PFSK-1 (cell line): ENCODE results near the gene NOTO.

Experiments
- FOXP2 ChIP-seq: optimal IDR thresholded peaks from 2 replicates; pipeline ENCODE3; 2011; ENCODE audit warnings: borderline replicate concordance, control low read depth, inconsistent platforms; ENCODE audit not compliant: insufficient read depth; ENCODE audit errors: extremely low read length, extremely low read depth
- POLR2AphosphoS5 ChIP-seq: IDR thresholded peaks from 2 replicates; pipeline ENCODE4 v1.6.1; 2012; ENCODE audit warnings: low read depth, mild to moderate bottlenecking, control low read depth, low read length, moderate library complexity
- SIN3A ChIP-seq: IDR thresholded peaks from 2 replicates; pipeline ENCODE4 v1.6.1; 2012; ENCODE audit warnings: mild to moderate bottlenecking, low read length, moderate library complexity, borderline replicate concordance; ENCODE audit not compliant: insufficient read depth
- TAF1 ChIP-seq: IDR thresholded peaks from 2 replicates; pipeline ENCODE4 v1.6.1; 2012; ENCODE audit warnings: low read length, control low read depth, borderline replicate concordance; ENCODE audit not compliant: insufficient read depth
- TF ChIP-seq, protein P1 (sequence below), 2 experiments: IDR thresholded peaks; 2 replicates each; pipeline versions ENCODE4 v1.6.1 to v1.8.0; 2011 to 2012; ENCODE audit warnings: low read depth in 2 of 2, low read length in 2 of 2, control low read depth in 1 of 2, inconsistent platforms in 1 of 2, mild to moderate bottlenecking in 1 of 2, moderate library complexity in 1 of 2; ENCODE audit not compliant: insufficient read depth in 1 of 2

Gene NOTO

DNA sequence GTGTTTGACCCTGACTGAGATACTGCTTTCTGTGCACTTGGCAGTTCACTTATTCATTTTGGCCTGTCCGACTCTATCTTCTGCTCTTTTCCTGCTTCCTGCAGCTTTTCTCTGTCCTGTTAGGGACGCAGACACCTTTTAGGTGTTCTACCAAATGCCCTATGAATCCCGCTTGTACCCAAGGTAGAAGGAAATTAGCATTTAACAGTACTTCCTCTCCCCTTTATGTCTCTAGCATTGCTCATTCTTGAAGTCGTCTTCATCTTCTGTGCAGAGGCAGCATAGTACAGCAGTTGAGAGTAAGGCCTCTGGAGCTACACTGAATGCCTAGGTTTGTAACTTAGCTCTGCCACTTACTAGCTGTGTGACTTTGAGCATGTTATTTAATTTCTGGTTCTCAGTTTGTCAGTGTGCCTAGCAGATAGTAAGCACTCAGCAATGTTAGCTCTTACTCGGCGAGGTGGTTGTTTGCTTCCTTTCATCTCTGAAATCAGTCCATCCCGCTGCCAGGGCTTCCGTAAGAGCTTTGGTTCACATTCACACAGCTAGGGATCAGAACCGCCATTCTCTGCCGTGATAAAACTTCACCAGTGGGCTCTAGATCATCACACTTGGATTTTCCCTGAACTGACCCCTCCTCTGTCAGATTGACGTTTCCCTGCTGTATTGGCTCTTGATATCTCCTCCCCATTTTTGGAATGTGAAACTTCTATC lies 33.1 kb downstream of the NOTO start:
- TF ChIP-seq POLR2AphosphoS5 (no peak), SIN3A (no peak), FOXP2 (no peak), TAF1 (no peak)
- TF ChIP-seq, protein P1, sequence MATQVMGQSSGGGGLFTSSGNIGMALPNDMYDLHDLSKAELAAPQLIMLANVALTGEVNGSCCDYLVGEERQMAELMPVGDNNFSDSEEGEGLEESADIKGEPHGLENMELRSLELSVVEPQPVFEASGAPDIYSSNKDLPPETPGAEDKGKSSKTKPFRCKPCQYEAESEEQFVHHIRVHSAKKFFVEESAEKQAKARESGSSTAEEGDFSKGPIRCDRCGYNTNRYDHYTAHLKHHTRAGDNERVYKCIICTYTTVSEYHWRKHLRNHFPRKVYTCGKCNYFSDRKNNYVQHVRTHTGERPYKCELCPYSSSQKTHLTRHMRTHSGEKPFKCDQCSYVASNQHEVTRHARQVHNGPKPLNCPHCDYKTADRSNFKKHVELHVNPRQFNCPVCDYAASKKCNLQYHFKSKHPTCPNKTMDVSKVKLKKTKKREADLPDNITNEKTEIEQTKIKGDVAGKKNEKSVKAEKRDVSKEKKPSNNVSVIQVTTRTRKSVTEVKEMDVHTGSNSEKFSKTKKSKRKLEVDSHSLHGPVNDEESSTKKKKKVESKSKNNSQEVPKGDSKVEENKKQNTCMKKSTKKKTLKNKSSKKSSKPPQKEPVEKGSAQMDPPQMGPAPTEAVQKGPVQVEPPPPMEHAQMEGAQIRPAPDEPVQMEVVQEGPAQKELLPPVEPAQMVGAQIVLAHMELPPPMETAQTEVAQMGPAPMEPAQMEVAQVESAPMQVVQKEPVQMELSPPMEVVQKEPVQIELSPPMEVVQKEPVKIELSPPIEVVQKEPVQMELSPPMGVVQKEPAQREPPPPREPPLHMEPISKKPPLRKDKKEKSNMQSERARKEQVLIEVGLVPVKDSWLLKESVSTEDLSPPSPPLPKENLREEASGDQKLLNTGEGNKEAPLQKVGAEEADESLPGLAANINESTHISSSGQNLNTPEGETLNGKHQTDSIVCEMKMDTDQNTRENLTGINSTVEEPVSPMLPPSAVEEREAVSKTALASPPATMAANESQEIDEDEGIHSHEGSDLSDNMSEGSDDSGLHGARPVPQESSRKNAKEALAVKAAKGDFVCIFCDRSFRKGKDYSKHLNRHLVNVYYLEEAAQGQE (IDR thresholded peaks at IDR 0.05; ENCODE audit: insufficient read depth in 1 of 2, low read depth in 2 of 2, low read length in 2 of 2): no peak

DNA sequence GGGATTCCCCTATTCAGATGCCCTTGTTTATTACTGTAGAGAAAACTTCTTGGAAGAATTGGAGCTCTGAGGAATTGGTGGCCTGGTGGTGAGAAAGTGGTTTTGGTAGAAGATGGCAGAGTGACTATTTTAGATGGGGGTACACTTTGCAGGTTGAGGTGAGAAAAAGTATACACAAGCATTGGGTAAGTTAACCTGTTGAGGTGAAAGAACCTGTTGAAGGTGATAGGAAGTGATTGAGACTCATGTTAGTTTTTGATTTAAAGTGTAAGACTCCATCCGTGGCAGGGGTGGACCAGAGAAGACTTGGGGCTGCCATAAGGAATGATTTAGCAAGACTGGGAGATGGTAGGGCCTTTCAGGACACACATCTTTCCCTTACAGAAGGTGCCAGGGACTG lies 34.8 kb downstream of the NOTO start:
- TF ChIP-seq TAF1 (no peak), POLR2AphosphoS5 (no peak), SIN3A (no peak), FOXP2 (no peak)
- TF ChIP-seq, protein P1 (IDR thresholded peaks at IDR 0.05; ENCODE audit: insufficient read depth in 1 of 2, low read depth in 2 of 2, low read length in 2 of 2): no peak

DNA sequence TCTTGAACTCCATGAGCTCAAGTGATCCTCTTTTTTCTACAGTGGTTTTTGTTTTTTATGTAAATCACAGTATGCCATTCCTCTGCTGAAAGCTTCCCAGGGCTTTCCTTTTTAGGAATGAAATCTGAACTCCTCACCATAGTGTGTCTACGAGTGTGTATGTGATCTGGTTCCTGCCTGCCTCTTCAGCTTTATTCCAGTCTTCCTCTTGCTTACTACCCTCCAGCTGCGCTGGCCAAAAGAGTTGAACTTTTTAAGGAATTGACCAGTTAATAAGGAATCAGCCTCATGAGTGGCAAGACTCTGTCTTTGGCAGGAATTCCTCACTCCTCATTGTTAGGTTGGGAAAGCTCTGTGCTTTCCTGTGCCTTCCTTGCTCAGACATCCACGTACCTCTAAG lies 35.8 kb downstream of the NOTO start:
- TF ChIP-seq SIN3A (no peak), TAF1 (no peak), POLR2AphosphoS5 (no peak)
- TF ChIP-seq, protein P1 (IDR thresholded peaks at IDR 0.05; ENCODE audit: insufficient read depth in 1 of 2, low read depth in 2 of 2, low read length in 2 of 2): no peak

DNA sequence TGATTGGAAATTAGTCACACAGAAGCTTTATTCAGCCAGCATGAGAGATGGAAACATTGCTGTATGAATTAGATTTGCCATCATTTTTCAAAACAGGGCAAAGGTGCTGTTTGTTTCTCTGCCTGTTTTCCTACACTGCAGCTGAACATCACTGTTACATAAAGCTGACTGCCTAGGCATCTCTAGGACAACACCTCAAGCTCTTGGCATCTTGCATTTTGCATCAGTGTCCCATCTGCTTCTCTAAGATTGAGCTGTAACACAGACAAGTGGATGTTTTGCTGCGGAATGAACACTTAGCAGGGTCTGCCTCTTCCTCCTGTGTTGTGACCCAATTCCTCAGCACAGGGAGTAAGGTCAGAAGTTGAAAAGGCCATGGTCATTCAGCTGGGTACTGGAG lies 36.6 kb downstream of the NOTO start:
- TF ChIP-seq SIN3A (no peak), FOXP2 (no peak), POLR2AphosphoS5 (no peak), TAF1 (no peak)
- TF ChIP-seq, protein P1 (IDR thresholded peaks at IDR 0.05; ENCODE audit: insufficient read depth in 1 of 2, low read depth in 2 of 2, low read length in 2 of 2): no peak

DNA sequence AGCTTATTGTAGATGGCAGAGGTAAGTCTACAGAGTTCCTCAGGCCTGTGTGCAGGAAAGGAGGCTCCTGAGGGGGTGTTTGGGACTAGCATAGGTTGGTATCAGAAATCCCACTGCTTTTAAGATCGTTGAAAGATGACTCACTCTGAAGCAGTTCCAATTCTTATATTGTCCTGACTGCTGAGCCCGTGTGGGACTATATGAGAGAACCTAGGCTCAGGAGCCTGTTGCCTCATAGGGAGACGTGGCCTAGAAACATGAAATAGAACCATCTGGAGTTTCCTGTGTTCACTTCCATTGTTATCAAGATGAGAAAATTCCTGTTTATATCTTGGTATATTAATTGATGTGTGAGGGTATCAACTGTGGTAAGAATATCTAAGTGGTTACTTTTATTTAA lies 37.4 kb downstream of the NOTO start:
- TF ChIP-seq TAF1: no peak
- no peak for TF ChIP-seq FOXP2
- TF ChIP-seq, protein P1 (IDR thresholded peaks at IDR 0.05; ENCODE audit: insufficient read depth in 1 of 2, low read depth in 2 of 2, low read length in 2 of 2): no peak
- no peak for TF ChIP-seq SIN3A
- TF ChIP-seq POLR2AphosphoS5: no peak
